SK-N-SH (cell line): ENCODE measurements around the gene TRANK1. TPM values are rescaled to one million over a fixed set of nuclear protein-coding genes. Genes with fewer than 3 reads are reported as not detected.

Experiments
- CTCF ChIA-PET: fragments of 300-600, 350-600 bp; formaldehyde crosslinking; extraction: SDS; loops from one replicate; lab custom pipeline; 2021; lab: Yijun Ruan, JAX
- POLR2A ChIA-PET: fragments of 350-600 bp; sonication (Branson Sonifier 250); formaldehyde crosslinking; extraction: SDS; loops from one replicate; lab custom pipeline; 2020; ENCODE audit warnings: antibody characterized with exemption, inconsistent platforms; lab: Yijun Ruan, JAX
- DNase-seq: peaks from one replicate; pipeline ENCODE4 v3.0.0; 2012
- H2AFZ ChIP-seq: fragments of 200-600 bp; sonication (generic); 2 replicates; pipeline ENCODE4 v1.8.1; 2016; ENCODE audit warnings: antibody characterized with exemption, mild to moderate bottlenecking, low read depth
- H3F3A ChIP-seq: fragments of 200-600 bp; sonication (generic); replicated peaks from 2 replicates; pipeline ENCODE3; 2016; ENCODE audit warnings: antibody characterized with exemption, mild to moderate bottlenecking; ENCODE audit not compliant: insufficient read depth
- H3K27ac ChIP-seq, 2 experiments: fragments of 200-500 bp in 1 of 2; fragments of 200-600 bp in 1 of 2; sonication (Bioruptor generic) in 1 of 2; sonication (generic), shearing (Covaris generic) in 1 of 2; 2 replicates each; pipeline versions ENCODE4 v1.5.1 to v1.6.1; 2014 to 2016; ENCODE audit warnings: low read depth in 2 of 2, inconsistent platforms in 1 of 2, low read length in 1 of 2, mild to moderate bottlenecking in 1 of 2, mixed read lengths in 1 of 2
- H3K27me3 ChIP-seq: fragments of 200-600 bp; sonication (generic), shearing (Covaris generic); 2 replicates; pipeline ENCODE4 v1.6.1; 2016; ENCODE audit warnings: mixed run types; ENCODE audit not compliant: insufficient read depth
- H3K36me3 ChIP-seq, 2 experiments: fragments of 200-500 bp in 1 of 2; fragments of 200-600 bp in 1 of 2; sonication (Bioruptor generic) in 1 of 2; sonication (generic) in 1 of 2; replicated peaks in 1 of 2; 2 replicates each; pipeline versions ENCODE3 to v1.5.1; 2014 to 2016; ENCODE audit warnings: low read length in 1 of 2, mild to moderate bottlenecking in 1 of 2; ENCODE audit not compliant: insufficient read depth in 2 of 2, control insufficient read depth in 1 of 2
- H3K4me1 ChIP-seq, 2 experiments: fragments of 200-500 bp in 1 of 2; fragments of 200-600 bp in 1 of 2; sonication (Bioruptor generic) in 1 of 2; sonication (generic), shearing (Covaris generic) in 1 of 2; 2 replicates each; pipeline versions ENCODE4 v1.5.1 to v1.6.1; 2014 to 2016; ENCODE audit warnings: low read depth in 1 of 2, low read length in 1 of 2, mixed run types in 1 of 2; ENCODE audit not compliant: insufficient read depth in 2 of 2, control insufficient read depth in 1 of 2
- H3K4me2 ChIP-seq: fragments of 200-600 bp; sonication (generic), shearing (Covaris generic); 2 replicates; pipeline ENCODE4 v1.6.1; 2017; ENCODE audit warnings: mixed run types
- H3K4me3 ChIP-seq, 2 experiments: fragments of 200-500 bp in 1 of 2; fragments of 200-600 bp in 1 of 2; sonication (Bioruptor generic) in 1 of 2; sonication (generic), shearing (Covaris generic) in 1 of 2; 2 replicates each; pipeline versions ENCODE4 v1.5.1 to v1.8.1; 2014 to 2016; ENCODE audit warnings: low read depth in 2 of 2, inconsistent platforms in 1 of 2, low read length in 1 of 2, mild to moderate bottlenecking in 1 of 2, mixed read lengths in 1 of 2, moderate library complexity in 1 of 2
- H3K79me2 ChIP-seq: fragments of 200-600 bp; sonication (generic); 2 replicates; pipeline ENCODE4 v1.8.1; 2017; ENCODE audit warnings: mild to moderate bottlenecking; ENCODE audit not compliant: insufficient read depth
- H3K9ac ChIP-seq: fragments of 200-600 bp; sonication (generic); 2 replicates; pipeline ENCODE4 v1.6.1; 2017; ENCODE audit warnings: mixed run types
- H3K9me2 ChIP-seq: fragments of 200-600 bp; sonication (generic); 2 replicates; pipeline ENCODE4 v1.6.1; 2017; ENCODE audit warnings: mixed run types
- H3K9me3 ChIP-seq: fragments of 200-600 bp; sonication (generic); 2 replicates; pipeline ENCODE4 v1.6.1; 2017; ENCODE audit warnings: mixed run types, mild to moderate bottlenecking, moderate library complexity
- H4K20me1 ChIP-seq: fragments of 200-600 bp; sonication (generic); 2 replicates; pipeline ENCODE4 v1.6.1; 2017; ENCODE audit warnings: mild to moderate bottlenecking, mixed run types; ENCODE audit not compliant: insufficient read depth
- CHD2 ChIP-seq: fragments of 150-350 bp; IDR thresholded peaks from 2 replicates; pipeline ENCODE4 v1.6.1; 2018; ENCODE audit warnings: low read length; ENCODE audit not compliant: partially characterized antibody
- CTCF ChIP-seq: fragments of 200-600 bp; sonication (generic); IDR thresholded peaks from 2 replicates; pipeline ENCODE4 v1.6.1; 2017; ENCODE audit warnings: antibody characterized with exemption, mild to moderate bottlenecking, moderate library complexity
- EP300 ChIP-seq, 2 experiments: IDR thresholded peaks; 2 replicates each; pipeline versions ENCODE4 v1.4.0 to v1.6.1; 2012; ENCODE audit warnings: borderline replicate concordance in 1 of 2, low read depth in 1 of 2, low read length in 1 of 2
- EZH2phosphoT487 ChIP-seq: fragments of 200-600 bp; sonication (generic); IDR thresholded peaks from 2 replicates; pipeline ENCODE4 v1.6.1; 2017; ENCODE audit warnings: low read depth, mixed run types, mild to moderate bottlenecking, antibody characterized with exemption, moderate library complexity, borderline replicate concordance
- FOXJ3 ChIP-seq: sonication (generic); formaldehyde crosslinking; IDR thresholded peaks from 2 replicates; pipeline ENCODE4 v1.5.1; 2020; ENCODE audit warnings: mild to moderate bottlenecking, missing genetic modification reagents
- GABPA ChIP-seq: IDR thresholded peaks from 2 replicates; pipeline ENCODE4 v1.4.0; 2012; ENCODE audit warnings: low read depth, mild to moderate bottlenecking
- GATA2 ChIP-seq: sonication (generic); formaldehyde crosslinking; IDR thresholded peaks from 2 replicates; pipeline ENCODE4 v1.5.0; 2020; ENCODE audit warnings: mild to moderate bottlenecking, missing genetic modification reagents
- IRF3 ChIP-seq: fragments of 150-350 bp; IDR thresholded peaks from 2 replicates; pipeline ENCODE4 v1.6.1; 2016; ENCODE audit warnings: mild to moderate bottlenecking, low read depth, low read length
- JUND ChIP-seq: IDR thresholded peaks from 2 replicates; pipeline ENCODE4 v1.4.0; 2012
- MAX ChIP-seq: IDR thresholded peaks from 2 replicates; pipeline ENCODE4 v1.4.0; 2012; ENCODE audit warnings: low read depth
- NFIC ChIP-seq: IDR thresholded peaks from 2 replicates; pipeline ENCODE4 v1.4.0; 2012; ENCODE audit warnings: borderline replicate concordance
- POLR2AphosphoS5 ChIP-seq: IDR thresholded peaks from 2 replicates; pipeline ENCODE4 v1.6.1; 2012; ENCODE audit warnings: low read depth, low read length
- RFX5 ChIP-seq: IDR thresholded peaks from 2 replicates; pipeline ENCODE4 v1.6.1; 2012; ENCODE audit warnings: mild to moderate bottlenecking, improper control_type of control experiment, low read length
- SIN3A ChIP-seq: IDR thresholded peaks from 2 replicates; pipeline ENCODE4 v1.6.1; 2012; ENCODE audit warnings: low read depth, mild to moderate bottlenecking, low read length, moderate library complexity, borderline replicate concordance
- TAF1 ChIP-seq: IDR thresholded peaks from 2 replicates; pipeline ENCODE4 v1.6.1; 2012; ENCODE audit warnings: low read depth, mild to moderate bottlenecking, low read length, moderate library complexity, borderline replicate concordance
- USF2 ChIP-seq: fragments of 150-350 bp; IDR thresholded peaks from 2 replicates; pipeline ENCODE4 v1.6.1; 2017; ENCODE audit warnings: antibody characterized with exemption, low read length, low read depth, borderline replicate concordance
- WGBS: methylation state at CpG from one replicate; pipeline ENCODE4 v1.1.6; 2017; ENCODE audit warnings: low lambda C conversion rate; 5-methylcytosine and 5-hydroxymethylcytosine counted together
- polyA plus RNA-seq, 3 experiments: library from polyadenylated mRNA; depleted of rRNA; stranded (reverse); fragments of >200 nt; gene quantifications; 2 replicates each; pipeline ENCODE4 v1.2.3, GENCODE V29; 2012
- TF ChIP-seq, protein P1 (sequence below): IDR thresholded peaks from 2 replicates; pipeline ENCODE4 v1.6.1; 2012; ENCODE audit warnings: mild to moderate bottlenecking, low read depth, low read length, moderate library complexity
- TF ChIP-seq, protein P2 (sequence below): IDR thresholded peaks from 2 replicates; pipeline ENCODE4 v1.4.0; 2012; ENCODE audit warnings: low read depth, borderline replicate concordance
- TF ChIP-seq, protein P3 (sequence below): IDR thresholded peaks from 2 replicates; pipeline ENCODE4 v1.4.0; 2012; ENCODE audit warnings: low read depth, borderline replicate concordance

The TRANK1 gene
- polyA plus RNA-seq, 1 of the 3 experiments (the other 2 are of a cell fraction), result 0.16 TPM

DNA sequence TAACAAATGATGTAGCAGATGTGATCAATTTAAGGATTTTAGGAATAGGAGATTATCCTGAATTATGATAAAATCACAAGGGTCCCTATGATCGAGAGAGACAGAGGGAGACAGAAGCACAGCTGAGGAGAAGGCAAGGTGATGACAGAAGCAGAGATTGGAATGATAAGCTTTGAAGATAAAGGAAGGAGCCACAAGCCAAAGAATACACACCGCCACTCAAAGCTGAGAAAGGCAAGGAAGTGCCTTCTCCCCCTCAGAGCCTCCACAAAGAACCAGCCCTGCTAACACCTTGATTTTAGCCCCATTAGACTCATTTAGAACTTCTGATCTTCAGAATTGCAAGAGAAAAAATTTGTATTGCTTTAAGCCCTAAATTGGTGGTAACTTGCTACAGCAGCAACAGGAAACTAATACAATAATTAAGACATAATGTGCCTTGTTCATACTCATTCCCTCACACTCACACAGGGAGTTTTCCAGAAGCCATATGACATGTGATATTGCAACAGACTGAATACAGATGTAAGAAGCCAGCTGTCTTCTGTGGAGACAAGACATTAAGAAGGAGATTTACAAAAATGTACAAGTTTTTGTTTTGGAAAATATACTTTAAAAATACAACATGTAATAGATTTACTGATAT, 38.2 kb downstream of the TRANK1 start:
- DNase-seq, result no peak
- Histone ChIP-seq H3K36me3 (no peaks in the 10 kb centered on the region), H3K4me2 (no peak overlapping the region), H3K4me1 (peaks cover 6 to 7% of the 10 kb centered on the region in 2 experiments; a peak in 2 of 4 replicates), H3K27ac (no peak overlapping the region), H3K4me3 (no peak overlapping the region), H3K79me2 (no peaks in the 10 kb centered on the region), H3K9me3 (no peaks in the 10 kb centered on the region), H2AFZ (no peak overlapping the region), H3K27me3 (no peaks in the 10 kb centered on the region), H3F3A (no peaks in the 10 kb centered on the region), H3K9ac (no peak overlapping the region), H3K9me2 (no peaks in the 10 kb centered on the region), H4K20me1 (no peaks in the 10 kb centered on the region)
- ChIA-PET CTCF (interaction anchor here (1.3 to 3.0 kb wide), 2 partner anchors 8 to 51 kb away, joined by 3 to 19 read pairs; no protein-coding TSS in a partner anchor), POLR2A (no interaction called here)
- TF ChIP-seq JUND (no peak), RFX5 (no peak), POLR2AphosphoS5 (no peak), EP300 (IDR thresholded peaks at IDR 0.05; ENCODE audit: borderline replicate concordance in 1 of 2, low read depth in 1 of 2, low read length in 1 of 2) (no peak), GATA2 (CRISPR knock-in tag) (no peak), IRF3 (no peak), FOXJ3 (CRISPR knock-in tag) (no peak), SIN3A (no peak), USF2 (no peak), GABPA (no peak), TAF1 (no peak), NFIC (no peak), CTCF (no peak), EZH2phosphoT487 (no peak), MAX (no peak), CHD2 (no peak)
- TF ChIP-seq, protein P1, sequence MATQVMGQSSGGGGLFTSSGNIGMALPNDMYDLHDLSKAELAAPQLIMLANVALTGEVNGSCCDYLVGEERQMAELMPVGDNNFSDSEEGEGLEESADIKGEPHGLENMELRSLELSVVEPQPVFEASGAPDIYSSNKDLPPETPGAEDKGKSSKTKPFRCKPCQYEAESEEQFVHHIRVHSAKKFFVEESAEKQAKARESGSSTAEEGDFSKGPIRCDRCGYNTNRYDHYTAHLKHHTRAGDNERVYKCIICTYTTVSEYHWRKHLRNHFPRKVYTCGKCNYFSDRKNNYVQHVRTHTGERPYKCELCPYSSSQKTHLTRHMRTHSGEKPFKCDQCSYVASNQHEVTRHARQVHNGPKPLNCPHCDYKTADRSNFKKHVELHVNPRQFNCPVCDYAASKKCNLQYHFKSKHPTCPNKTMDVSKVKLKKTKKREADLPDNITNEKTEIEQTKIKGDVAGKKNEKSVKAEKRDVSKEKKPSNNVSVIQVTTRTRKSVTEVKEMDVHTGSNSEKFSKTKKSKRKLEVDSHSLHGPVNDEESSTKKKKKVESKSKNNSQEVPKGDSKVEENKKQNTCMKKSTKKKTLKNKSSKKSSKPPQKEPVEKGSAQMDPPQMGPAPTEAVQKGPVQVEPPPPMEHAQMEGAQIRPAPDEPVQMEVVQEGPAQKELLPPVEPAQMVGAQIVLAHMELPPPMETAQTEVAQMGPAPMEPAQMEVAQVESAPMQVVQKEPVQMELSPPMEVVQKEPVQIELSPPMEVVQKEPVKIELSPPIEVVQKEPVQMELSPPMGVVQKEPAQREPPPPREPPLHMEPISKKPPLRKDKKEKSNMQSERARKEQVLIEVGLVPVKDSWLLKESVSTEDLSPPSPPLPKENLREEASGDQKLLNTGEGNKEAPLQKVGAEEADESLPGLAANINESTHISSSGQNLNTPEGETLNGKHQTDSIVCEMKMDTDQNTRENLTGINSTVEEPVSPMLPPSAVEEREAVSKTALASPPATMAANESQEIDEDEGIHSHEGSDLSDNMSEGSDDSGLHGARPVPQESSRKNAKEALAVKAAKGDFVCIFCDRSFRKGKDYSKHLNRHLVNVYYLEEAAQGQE, result no peak
- TF ChIP-seq, protein P2, sequence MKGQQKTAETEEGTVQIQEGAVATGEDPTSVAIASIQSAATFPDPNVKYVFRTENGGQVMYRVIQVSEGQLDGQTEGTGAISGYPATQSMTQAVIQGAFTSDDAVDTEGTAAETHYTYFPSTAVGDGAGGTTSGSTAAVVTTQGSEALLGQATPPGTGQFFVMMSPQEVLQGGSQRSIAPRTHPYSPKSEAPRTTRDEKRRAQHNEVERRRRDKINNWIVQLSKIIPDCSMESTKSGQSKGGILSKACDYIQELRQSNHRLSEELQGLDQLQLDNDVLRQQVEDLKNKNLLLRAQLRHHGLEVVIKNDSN, result no peak
- TF ChIP-seq, protein P3, sequence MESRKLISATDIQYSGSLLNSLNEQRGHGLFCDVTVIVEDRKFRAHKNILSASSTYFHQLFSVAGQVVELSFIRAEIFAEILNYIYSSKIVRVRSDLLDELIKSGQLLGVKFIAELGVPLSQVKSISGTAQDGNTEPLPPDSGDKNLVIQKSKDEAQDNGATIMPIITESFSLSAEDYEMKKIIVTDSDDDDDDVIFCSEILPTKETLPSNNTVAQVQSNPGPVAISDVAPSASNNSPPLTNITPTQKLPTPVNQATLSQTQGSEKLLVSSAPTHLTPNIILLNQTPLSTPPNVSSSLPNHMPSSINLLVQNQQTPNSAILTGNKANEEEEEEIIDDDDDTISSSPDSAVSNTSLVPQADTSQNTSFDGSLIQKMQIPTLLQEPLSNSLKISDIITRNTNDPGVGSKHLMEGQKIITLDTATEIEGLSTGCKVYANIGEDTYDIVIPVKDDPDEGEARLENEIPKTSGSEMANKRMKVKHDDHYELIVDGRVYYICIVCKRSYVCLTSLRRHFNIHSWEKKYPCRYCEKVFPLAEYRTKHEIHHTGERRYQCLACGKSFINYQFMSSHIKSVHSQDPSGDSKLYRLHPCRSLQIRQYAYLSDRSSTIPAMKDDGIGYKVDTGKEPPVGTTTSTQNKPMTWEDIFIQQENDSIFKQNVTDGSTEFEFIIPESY, result no peak
- WGBS, result 83% methylated on average over 2 of the region's 2 CpGs
